Neuronal stem cell (in vitro differentiated cells): ENCODE measurements around the gene RNF125.
A peak's percentile ranks its signal among the peaks of the same experiment; 100 is the strongest.
"Not testable (repeated sequence)": the region's sequence is repeated elsewhere in the genome, so short reads cannot be mapped to it uniquely, and the experiment has no call there.

Source experiments
- DNase-seq: peaks from one replicate; pipeline ENCODE4 v3.0.0-alpha.2; 2013; ENCODE audit warnings: low spot score
- H2AFZ ChIP-seq: one replicate; pipeline ENCODE4 v1.6.1; 2013; ENCODE audit warnings: mild to moderate bottlenecking, low read length, inconsistent platforms
- H2AK5ac ChIP-seq: 2 replicates; pipeline ENCODE4 v1.6.1; 2013; ENCODE audit warnings: low read depth, mild to moderate bottlenecking, inconsistent platforms, low read length, moderate library complexity, mixed read lengths
- H2BK120ac ChIP-seq: 2 replicates; pipeline ENCODE4 v1.6.1; 2013; ENCODE audit warnings: low read depth, mild to moderate bottlenecking, inconsistent platforms, low read length, moderate library complexity, mixed read lengths
- H2BK12ac ChIP-seq: one replicate; pipeline ENCODE4 v1.6.1; 2013; ENCODE audit warnings: low read length, inconsistent platforms
- H2BK15ac ChIP-seq: 2 replicates; pipeline ENCODE4 v1.6.1; 2013; ENCODE audit warnings: mild to moderate bottlenecking, low read length, inconsistent platforms, mixed read lengths
- H2BK5ac ChIP-seq: one replicate; pipeline ENCODE4 v1.6.1; 2013; ENCODE audit warnings: inconsistent platforms, mild to moderate bottlenecking, low read length, moderate library complexity
- H3K14ac ChIP-seq: one replicate; pipeline ENCODE4 v1.6.1; 2013; ENCODE audit warnings: low read length, inconsistent platforms
- H3K18ac ChIP-seq: 2 replicates; pipeline ENCODE4 v1.6.1; 2013; ENCODE audit warnings: low read length, inconsistent platforms
- H3K23ac ChIP-seq: 2 replicates; pipeline ENCODE4 v1.6.1; 2013; ENCODE audit warnings: low read depth, mild to moderate bottlenecking, mixed read lengths, low read length, inconsistent platforms; ENCODE audit not compliant: poor library complexity
- H3K27ac ChIP-seq: replicated peaks from 3 replicates; pipeline ENCODE4 v1.5.1; 2013; ENCODE audit warnings: low read length, inconsistent platforms
- H3K27me3 ChIP-seq, 3 experiments: 2 replicates each; pipeline ENCODE4 v1.6.1; 2013; ENCODE audit warnings: low read length in 3 of 3, mild to moderate bottlenecking in 2 of 3, inconsistent platforms in 1 of 3, low read depth in 1 of 3, mixed read lengths in 1 of 3, moderate library complexity in 1 of 3; ENCODE audit not compliant: control insufficient read depth in 3 of 3, insufficient read depth in 3 of 3
- H3K36me3 ChIP-seq, 2 donors: replicated peaks in 1 of 2; 2 replicates each; pipeline ENCODE4 v1.6.1; 2013; ENCODE audit warnings: low read length in 2 of 2; ENCODE audit not compliant: control insufficient read depth in 2 of 2, insufficient read depth in 2 of 2
- H3K4ac ChIP-seq: 2 replicates; pipeline ENCODE4 v1.6.1; 2013; ENCODE audit warnings: inconsistent platforms, mild to moderate bottlenecking, low read length, moderate library complexity
- H3K4me1 ChIP-seq, 2 donors: 1 replicate in 1 of 2; 2 replicates in 1 of 2; pipeline ENCODE4 v1.6.1; 2013; ENCODE audit warnings: low read length in 2 of 2, low read depth in 1 of 2; ENCODE audit not compliant: control insufficient read depth in 2 of 2, insufficient read depth in 1 of 2
- H3K4me2 ChIP-seq: one replicate; pipeline ENCODE4 v1.6.1; 2013; ENCODE audit warnings: mild to moderate bottlenecking, low read length, inconsistent platforms; ENCODE audit not compliant: insufficient read depth, poor library complexity, severe bottlenecking
- H3K4me3 ChIP-seq, 2 donors: 2 replicates each; pipeline ENCODE4 v1.5.1; 2013; ENCODE audit warnings: low read length in 2 of 2, mild to moderate bottlenecking in 2 of 2, inconsistent platforms in 1 of 2, moderate library complexity in 1 of 2
- H3K79me1 ChIP-seq: one replicate; pipeline ENCODE4 v1.6.1; 2013; ENCODE audit warnings: low read depth, mild to moderate bottlenecking, inconsistent platforms, low read length, moderate library complexity
- H3K9ac ChIP-seq: one replicate; pipeline ENCODE4 v1.6.1; 2013; ENCODE audit warnings: mild to moderate bottlenecking, low read depth, low read length, inconsistent platforms; ENCODE audit not compliant: poor library complexity
- H3K9me3 ChIP-seq, 2 donors: replicated peaks in 1 of 2; 2 replicates each; pipeline versions ENCODE3 to v1.6.1; 2013; ENCODE audit warnings: low read length in 2 of 2, mild to moderate bottlenecking in 2 of 2, inconsistent platforms in 1 of 2, low read depth in 1 of 2, mixed read lengths in 1 of 2, moderate library complexity in 1 of 2; ENCODE audit not compliant: control insufficient read depth in 2 of 2, insufficient read depth in 1 of 2
- H4K8ac ChIP-seq: one replicate; pipeline ENCODE4 v1.6.1; 2013; ENCODE audit warnings: low read depth, mild to moderate bottlenecking, inconsistent platforms, low read length, moderate library complexity
- H4K91ac ChIP-seq: one replicate; pipeline ENCODE4 v1.6.1; 2013; ENCODE audit warnings: low read length, low read depth, mild to moderate bottlenecking, inconsistent platforms; ENCODE audit not compliant: poor library complexity
- WGBS, 2 donors: extraction: QIAGEN DNeasy Blood & Tissue Kit; methylation state at CpG; one replicate each; pipeline ENCODE4 v1.1.7; 2013; ENCODE audit warnings: missing lambda C conversion rate in 2 of 2, mixed read lengths in 1 of 2; ENCODE audit not compliant: insufficient read length in 2 of 2, insufficient replicate concordance in 1 of 2; ENCODE audit errors: extremely low coverage in 2 of 2; 5-methylcytosine and 5-hydroxymethylcytosine counted together

RNF125 gene

DNA sequence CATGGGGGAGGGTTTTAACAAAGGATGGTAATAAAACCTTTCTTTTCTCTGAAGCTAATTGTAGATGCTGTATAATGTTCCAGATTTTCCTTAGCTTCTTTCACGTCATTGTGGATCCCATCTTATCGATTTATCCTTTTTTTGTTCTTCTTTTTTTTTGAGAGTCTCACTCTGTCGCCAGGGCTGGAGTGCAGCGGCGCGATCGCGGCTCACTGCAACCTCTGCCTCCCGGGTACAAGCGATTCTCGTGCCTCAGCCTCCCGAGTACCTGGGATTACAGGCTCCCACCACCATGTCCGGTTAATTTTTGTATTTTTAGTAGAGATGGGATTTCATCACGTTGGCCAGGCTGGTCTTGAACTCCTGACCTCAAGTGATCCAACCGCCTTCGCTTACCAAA is 72.2 kb downstream of the RNF125 start:
- H3K9ac ChIP-seq, H2BK120ac ChIP-seq, H3K9me3 ChIP-seq, H3K4me1 ChIP-seq, H2AFZ ChIP-seq, H4K91ac ChIP-seq, H3K4me2 ChIP-seq, H2BK15ac ChIP-seq, DNase-seq, H2BK12ac ChIP-seq, H2AK5ac ChIP-seq, H3K79me1 ChIP-seq, H3K4ac ChIP-seq, H3K23ac ChIP-seq, H3K27ac ChIP-seq, H3K18ac ChIP-seq, H3K27me3 ChIP-seq, H4K8ac ChIP-seq, H3K14ac ChIP-seq, H3K4me3 ChIP-seq, H2BK5ac ChIP-seq: not testable (repeated sequence)
- H3K36me3 ChIP-seq = peaks cover 0 to 19% of the 10 kb centered on the region in 2 donors
- no CpG with 5 or more reads among the region's 16 CpGs for WGBS, 2 donors

DNA sequence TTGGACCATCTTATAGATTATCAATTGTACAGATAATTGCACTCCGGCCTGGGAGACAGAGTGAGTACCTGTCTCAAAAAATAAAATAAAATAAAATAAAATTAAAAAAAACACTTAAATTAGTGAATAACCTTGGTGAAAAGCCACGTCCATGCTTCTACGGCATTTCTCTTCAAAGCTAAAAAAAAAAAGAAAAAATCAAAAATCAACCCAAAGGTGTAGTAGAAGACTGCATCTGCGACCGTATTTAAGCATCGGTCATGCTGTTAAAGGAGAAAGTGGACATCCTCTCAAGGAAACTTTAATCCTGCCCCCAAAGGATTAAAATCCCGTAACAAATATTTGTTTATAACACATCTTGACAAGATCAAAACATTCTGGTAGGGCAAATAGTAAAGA is 72.7 kb downstream of the RNF125 start:
- Histone ChIP-seq H3K18ac (no peak overlapping the region), H3K79me1 (no peaks in the 10 kb centered on the region), H3K4me1 (peaks cover 2% of the 10 kb centered on the region in 2 donors), H3K4me3 (peak overlapping the region in 1 of 2 donors; percentile 99), H2BK15ac (no peak overlapping the region), H3K4ac (no peak overlapping the region), H3K9ac (no peak overlapping the region), H2BK5ac (no peak overlapping the region), H3K4me2 (peak overlapping the region; percentile 89), H2BK12ac (no peak overlapping the region), H3K36me3 (peaks cover 0 to 24% of the 10 kb centered on the region in 2 donors), H3K9me3 (peaks cover 0 to 4% of the 10 kb centered on the region in 2 donors), H4K8ac (no peak overlapping the region), H3K27ac (no peak overlapping the region), H3K14ac (no peak overlapping the region), H3K27me3 (no peaks in the 10 kb centered on the region), H2AK5ac (no peak overlapping the region), H3K23ac (no peak overlapping the region), H2AFZ (peak overlapping the region; percentile 98), H4K91ac (no peak overlapping the region), H2BK120ac (no peak overlapping the region)
- WGBS, 2 donors = no CpG with 5 or more reads among the region's 7 CpGs
- DNase-seq = no peak

DNA sequence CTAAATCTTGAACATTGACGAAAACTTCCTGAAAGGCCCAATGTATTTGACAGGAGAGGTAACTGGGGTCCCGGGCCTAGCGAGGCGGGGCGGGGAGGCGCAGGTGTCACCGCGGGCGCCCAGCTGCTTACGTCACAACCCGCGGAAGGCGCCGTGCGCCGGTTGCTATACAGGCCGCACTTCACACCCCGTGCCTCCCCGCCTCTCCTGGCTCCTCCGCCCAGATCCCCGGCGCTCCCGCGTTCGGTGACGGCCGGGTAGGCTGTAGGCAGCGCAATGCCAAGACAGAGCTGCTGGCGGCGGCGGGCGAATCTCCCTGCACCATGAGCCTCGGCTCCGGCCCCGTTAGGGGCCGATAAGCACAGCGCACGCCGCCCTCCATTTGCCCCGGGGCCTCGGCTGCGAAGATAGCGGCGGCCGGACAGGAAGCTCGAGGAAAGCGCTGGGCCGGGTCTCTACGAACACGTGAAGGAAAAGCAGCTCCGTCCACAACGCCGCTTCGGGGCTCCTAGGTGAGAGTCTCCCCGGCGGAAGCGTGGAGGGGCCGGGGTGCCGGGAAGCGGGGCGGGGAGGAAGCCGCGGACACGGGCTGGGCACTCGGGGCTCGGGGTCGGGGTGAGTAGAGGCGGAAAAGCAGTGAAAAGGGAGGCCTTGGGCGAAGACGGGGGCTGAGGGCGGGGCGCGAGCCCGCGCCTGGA is 73.2 kb downstream of the RNF125 start, which contains the start of gene RNF138:
RNF138 (plus strand) TSS at position 151 of the 698 bp plus-strand sequence. CDS start 903 bp downstream, outside the sequence.
- Histone ChIP-seq H4K91ac (no peak within 1 kb of the TSS), H2AFZ (peak within 1 kb of the TSS; percentile 98), H2AK5ac (peak within 1 kb of the TSS; percentile 50), H3K27ac (peak within 1 kb of the TSS; percentile 97), H3K14ac (peak within 1 kb of the TSS; percentile 67), H3K36me3 (peaks cover 0 to 30% of the 10 kb centered on the region in 2 donors), H2BK12ac (no peak within 1 kb of the TSS), H3K79me1 (no peaks in the 10 kb centered on the region), H2BK15ac (peak within 1 kb of the TSS; percentile 27), H3K9me3 (peaks cover 0 to 4% of the 10 kb centered on the region in 2 donors), H3K9ac (peak within 1 kb of the TSS; percentile 99), H3K4me1 (peaks cover 2% of the 10 kb centered on the region in 2 donors), H2BK120ac (peak within 1 kb of the TSS; percentile 78), H3K23ac (peak within 1 kb of the TSS; percentile 94), H3K4me2 (peak within 1 kb of the TSS; percentile 89), H2BK5ac (peak within 1 kb of the TSS; percentile 98), H3K4me3 (peak within 1 kb of the TSS; percentile 95 to 99), H3K27me3 (no peaks in the 10 kb centered on the region), H3K4ac (no peak within 1 kb of the TSS), H4K8ac (no peak within 1 kb of the TSS), H3K18ac (peak within 1 kb of the TSS; percentile 94)
- WGBS, 2 donors = no CpG with 5 or more reads among the region's 75 CpGs
- peak; percentile 81 for DNase-seq

DNA sequence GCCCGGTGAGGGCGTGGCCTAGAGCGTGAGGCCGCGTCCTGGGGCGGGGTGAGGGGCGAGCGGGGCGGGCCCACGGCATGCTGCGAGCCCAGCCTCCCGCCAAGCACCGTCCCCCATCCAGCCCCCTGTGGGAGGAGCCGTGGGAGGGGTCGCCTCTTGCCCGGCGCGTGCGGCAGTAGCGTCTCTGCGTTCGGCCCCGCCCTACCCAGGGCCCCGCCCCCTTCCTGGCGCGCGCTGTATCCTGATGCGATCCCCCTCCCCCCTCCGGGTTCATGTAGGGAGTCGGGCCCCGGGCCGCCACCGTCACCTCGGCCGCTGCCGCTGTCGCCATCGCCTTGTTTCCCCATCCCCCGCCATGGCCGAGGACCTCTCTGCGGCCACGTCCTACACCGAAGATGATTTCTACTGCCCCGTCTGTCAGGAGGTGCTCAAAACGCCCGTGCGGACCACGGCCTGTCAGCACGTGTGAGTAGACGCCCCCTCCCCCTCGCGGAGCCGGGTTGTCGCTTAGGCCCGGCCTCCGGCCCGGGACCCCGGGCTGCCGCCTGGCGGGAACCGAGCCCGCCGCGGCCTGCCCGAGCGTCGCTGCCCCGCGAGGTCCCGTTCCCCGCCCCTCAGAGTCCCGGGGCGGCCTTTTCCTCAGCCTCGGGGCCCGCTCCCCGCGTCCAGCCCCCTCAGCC is 73.9 kb downstream of the RNF125 start:
- peak; percentile 95 for DNase-seq
- WGBS, 2 donors = no CpG with 5 or more reads among the region's 77 CpGs

More for the DNA sequence above, 73.9 kb downstream of the RNF125 start:
- H2AFZ ChIP-seq = peak overlapping the region; percentile 98
- H3K36me3 ChIP-seq = peaks cover 0 to 36% of the 10 kb centered on the region in 2 donors
- peak overlapping the region; percentile 84 for H2BK5ac ChIP-seq
- peak overlapping the region; percentile 86 for H3K27ac ChIP-seq
- H3K23ac ChIP-seq = peak overlapping the region; percentile 74
- peak overlapping the region; percentile 95 to 99 for H3K4me3 ChIP-seq
- H3K9ac ChIP-seq = peak overlapping the region; percentile 99
- no peak overlapping the region for H4K8ac ChIP-seq
- H3K14ac ChIP-seq = peak overlapping the region; percentile 67
- H3K4me1 ChIP-seq = peaks cover 2% of the 10 kb centered on the region in 2 donors
- peak overlapping the region; percentile 89 for H3K4me2 ChIP-seq
- no peak overlapping the region for H2AK5ac ChIP-seq
- H3K4ac ChIP-seq = no peak overlapping the region
- H3K9me3 ChIP-seq = peaks cover 0 to 4% of the 10 kb centered on the region in 2 donors
- no peak overlapping the region for H2BK12ac ChIP-seq
- peak overlapping the region; percentile 64 for H2BK120ac ChIP-seq
- H3K27me3 ChIP-seq = no peaks in the 10 kb centered on the region
- H3K18ac ChIP-seq = peak overlapping the region; percentile 94
- no peaks in the 10 kb centered on the region for H3K79me1 ChIP-seq
- H4K91ac ChIP-seq = no peak overlapping the region
- peak overlapping the region; percentile 27 for H2BK15ac ChIP-seq
